Activated gamma-delta T cell treated with Interleukin-2 at 50 U/mL for 16 hours (primary cell): ENCODE measurements around the gene CRCP.
"Not testable (repeated sequence)": the region's sequence is repeated elsewhere in the genome, so short reads cannot be mapped to it uniquely, and the experiment has no call there.

Source experiments
- DNase-seq: peaks from one replicate; pipeline ENCODE4 v3.0.0-alpha.2; 2020

The CRCP gene

GRCh38 chr7:66108410-66108809 is 6.2 kb upstream of the CRCP start:
- not testable (repeated sequence) for DNase-seq

GRCh38 chr7:66110856-66111255 is 3.8 kb upstream of the CRCP start:
- no peak for DNase-seq

- DNase-seq, result not testable (repeated sequence)
Observed at GRCh38 chr7:66116680-66117420, 2.2 kb downstream of the CRCP start.

- no peak for DNase-seq
Observed at GRCh38 chr7:66118603-66119002, 4.0 kb downstream of the CRCP start.

GRCh38 chr7:66119245-66119850 is 4.7 kb downstream of the CRCP start:
- DNase-seq, result no peak

GRCh38 chr7:66123175-66123528 is 8.5 kb downstream of the CRCP start:
- no peak for DNase-seq

GRCh38 chr7:66124569-66124861 is 9.9 kb downstream of the CRCP start:
- not testable (repeated sequence) for DNase-seq

- DNase-seq, result no peak
Observed at GRCh38 chr7:66125052-66125694, 10.5 kb downstream of the CRCP start.

GRCh38 chr7:66125781-66126352 is 11.2 kb downstream of the CRCP start:
- not testable (repeated sequence) for DNase-seq

- DNase-seq, result not testable (repeated sequence)
Observed at GRCh38 chr7:66127172-66127571, 12.5 kb downstream of the CRCP start.

- DNase-seq, result no peak
Observed at GRCh38 chr7:66138994-66139752, 24.5 kb downstream of the CRCP start.

GRCh38 chr7:66140924-66141323 is 26.3 kb downstream of the CRCP start:
- no peak for DNase-seq

- no peak for DNase-seq
Observed at GRCh38 chr7:66142334-66142733, 27.7 kb downstream of the CRCP start.

GRCh38 chr7:66142996-66143395 is 28.3 kb downstream of the CRCP start:
- DNase-seq, result no peak

GRCh38 chr7:66143876-66144332 is 29.3 kb downstream of the CRCP start:
- no peak for DNase-seq

- DNase-seq, result no peak
Observed at GRCh38 chr7:66145400-66146104, 30.9 kb downstream of the CRCP start.

GRCh38 chr7:66146701-66147100 is 32.1 kb downstream of the CRCP start:
- DNase-seq, result no peak

GRCh38 chr7:66147657-66148056 is 33.0 kb downstream of the CRCP start:
- not testable (repeated sequence) for DNase-seq

GRCh38 chr7:66150471-66150870 is 35.8 kb downstream of the CRCP start:
- DNase-seq, result no peak

- DNase-seq, result no peak
Observed at GRCh38 chr7:66152371-66153191, 37.9 kb downstream of the CRCP start.

- no peak for DNase-seq
Observed at GRCh38 chr7:66153691-66154090, 39.0 kb downstream of the CRCP start.

GRCh38 chr7:66156035-66156434 is 41.4 kb downstream of the CRCP start:
- not testable (repeated sequence) for DNase-seq
